Mammary epithelial cell (primary cell): Measurements from ENCODE around the gene AP2A2.

Source experiments
- CTCF ChIP-seq, 2 donors: IDR thresholded peaks in 1 of 2; conservative IDR thresholded peaks in 1 of 2; 2 replicates each; pipeline ENCODE4 v1.5.1; 2011 to 2012; ENCODE audit warnings: inconsistent platforms in 2 of 2, low read length in 2 of 2, mild to moderate bottlenecking in 2 of 2, control low read depth in 1 of 2, low read depth in 1 of 2; ENCODE audit not compliant: insufficient read depth in 1 of 2; ENCODE audit errors: extremely low read depth in 1 of 2
- EZH2 ChIP-seq: IDR thresholded peaks from 2 replicates; pipeline ENCODE4 v1.6.1; 2012; ENCODE audit warnings: low read length, inconsistent platforms, borderline replicate concordance

GRCh38 chr11:953512-953911, 27.8 kb downstream of the AP2A2 start:
- no peak for TF ChIP-seq CTCF (conservative IDR thresholded peaks at IDR 0.05 in 1 of 2, IDR thresholded peaks at IDR 0.05 in 1 of 2; ENCODE audit: extremely low read depth in 1 of 2, insufficient read depth in 1 of 2, low read depth in 1 of 2, low read length in 2 of 2)
- TF ChIP-seq EZH2 = no peak
